Transverse colon (tissue), 4 donors: Measurements from ENCODE around the gene PCNX2. TPM values are rescaled to one million over a fixed set of nuclear protein-coding genes. Genes with fewer than 3 reads are reported as not detected.

ENCODE experiments used
- DNase-seq: peaks from one replicate; pipeline ENCODE4 v3.0.0-alpha.2; 2019
- H3K27ac ChIP-seq, 4 donors: fragments of 200-600 bp; sonication (generic); 2 replicates each; pipeline ENCODE4 v1.5.1; 2016 to 2018; ENCODE audit warnings: inconsistent platforms in 4 of 4
- H3K27me3 ChIP-seq: fragments of 200-600 bp; sonication (generic); 2 replicates; pipeline ENCODE4 v1.5.1; 2017; ENCODE audit warnings: inconsistent platforms
- H3K36me3 ChIP-seq, 4 donors: fragments of 200-600 bp; sonication (generic); 2 replicates each; pipeline ENCODE4 v1.5.1; 2017 to 2019; ENCODE audit warnings: inconsistent platforms in 4 of 4
- H3K4me1 ChIP-seq, 4 donors: fragments of 200-600 bp; sonication (generic); 2 replicates each; pipeline ENCODE4 v1.5.1; 2017 to 2020; ENCODE audit warnings: inconsistent platforms in 4 of 4
- H3K4me3 ChIP-seq, 4 donors: fragments of 200-600 bp; sonication (generic); 1 replicate in 1 of 4; 2 replicates in 3 of 4; pipeline versions ENCODE4 v1.5.1 to v1.6.1; 2017 to 2019; ENCODE audit warnings: inconsistent platforms in 4 of 4
- H3K9me3 ChIP-seq, 2 donors: fragments of 200-600 bp; sonication (generic); 2 replicates each; pipeline ENCODE4 v1.5.1; 2017 to 2019; ENCODE audit warnings: inconsistent platforms in 2 of 2
- EP300 ChIP-seq: sonication (generic); formaldehyde crosslinking; IDR thresholded peaks from one replicate; pipeline ENCODE4 v1.6.1; 2017; ENCODE audit warnings: antibody characterized with exemption, low read depth
- POLR2A ChIP-seq: fragments of 450-650 bp; IDR thresholded peaks from one replicate; pipeline ENCODE4 v1.6.1; 2016; ENCODE audit warnings: antibody characterized with exemption, mild to moderate bottlenecking, moderate library complexity
- POLR2AphosphoS5 ChIP-seq, 3 donors: sonication (generic); formaldehyde crosslinking; IDR thresholded peaks; one replicate each; pipeline ENCODE4 v1.6.1; 2016; ENCODE audit warnings: antibody characterized with exemption in 3 of 3
- WGBS, 2 donors: methylation state at CpG; one replicate each; pipeline ENCODE4 v1.1.5; 2018; ENCODE audit warnings: low coverage in 1 of 2; 5-methylcytosine and 5-hydroxymethylcytosine counted together
- in situ Hi-C, 4 donors: fragments of 200-750 bp; cut with MboI; loops; one replicate each; pipeline versions ENCODE4 v1.15.0 to v1.15.1; 2017; ENCODE audit warnings: low sequenced_read_pairs in 3 of 4, low pct_ligation_motif_present in 1 of 4, low pct_unique_long_range_greater_than_20kb in 1 of 4
- intact Hi-C: fragments of 100-400 bp; cut with DNase I; formaldehyde crosslinking; loops from one replicate; pipeline ENCODE4 v1.15.1; 2023; ENCODE audit warnings: low total_unique reads
- total RNA-seq, 4 donors: library from RNA; depleted of rRNA; stranded (reverse); fragments of >200 nt; gene quantifications; one replicate each; pipeline ENCODE4 v1.1.0, GENCODE V29; 2016
- TF ChIP-seq, protein P1 (sequence below), 5 experiments: fragments of 200-600 bp in 3 of 5; fragments of 450-650 bp in 2 of 5; sonication (generic) in 3 of 5; IDR thresholded peaks; 1 replicate in 2 of 5; 2 replicates in 3 of 5; pipeline ENCODE4 v1.5.1; 2016 to 2017; ENCODE audit warnings: antibody characterized with exemption in 5 of 5, inconsistent platforms in 3 of 5, mild to moderate bottlenecking in 2 of 5, moderate library complexity in 1 of 5

The PCNX2 gene
- total RNA-seq, 4 donors from 2014 or later: 6.8 to 518 (median 11.8) TPM

DNA sequence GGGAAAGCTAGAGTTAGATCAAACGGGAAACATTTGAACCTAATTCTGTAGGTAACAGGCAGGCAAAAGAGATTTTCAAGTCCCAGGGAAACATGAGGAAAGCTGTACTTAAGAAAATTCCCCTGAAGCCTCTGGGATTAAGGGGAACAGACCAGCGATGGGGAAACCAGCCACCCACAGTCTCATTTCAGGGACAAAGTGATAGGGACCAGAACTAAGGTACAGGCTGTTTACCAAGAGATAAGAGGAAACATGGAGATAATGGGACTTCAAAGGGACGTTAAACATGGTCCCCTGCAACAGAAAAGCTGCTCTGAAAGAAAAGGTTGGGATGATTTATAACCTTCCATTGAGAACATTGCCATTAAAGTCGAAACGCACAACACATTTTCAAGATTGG is 260.7 kb downstream of the PCNX2 start:
- in situ Hi-C loops: no loop called here
- peaks cover 0 to 11% (median 0%) of the 10 kb centered on the region in 4 donors for H3K4me1 ChIP-seq
- no peak for TF ChIP-seq POLR2A
- TF ChIP-seq, protein P1, sequence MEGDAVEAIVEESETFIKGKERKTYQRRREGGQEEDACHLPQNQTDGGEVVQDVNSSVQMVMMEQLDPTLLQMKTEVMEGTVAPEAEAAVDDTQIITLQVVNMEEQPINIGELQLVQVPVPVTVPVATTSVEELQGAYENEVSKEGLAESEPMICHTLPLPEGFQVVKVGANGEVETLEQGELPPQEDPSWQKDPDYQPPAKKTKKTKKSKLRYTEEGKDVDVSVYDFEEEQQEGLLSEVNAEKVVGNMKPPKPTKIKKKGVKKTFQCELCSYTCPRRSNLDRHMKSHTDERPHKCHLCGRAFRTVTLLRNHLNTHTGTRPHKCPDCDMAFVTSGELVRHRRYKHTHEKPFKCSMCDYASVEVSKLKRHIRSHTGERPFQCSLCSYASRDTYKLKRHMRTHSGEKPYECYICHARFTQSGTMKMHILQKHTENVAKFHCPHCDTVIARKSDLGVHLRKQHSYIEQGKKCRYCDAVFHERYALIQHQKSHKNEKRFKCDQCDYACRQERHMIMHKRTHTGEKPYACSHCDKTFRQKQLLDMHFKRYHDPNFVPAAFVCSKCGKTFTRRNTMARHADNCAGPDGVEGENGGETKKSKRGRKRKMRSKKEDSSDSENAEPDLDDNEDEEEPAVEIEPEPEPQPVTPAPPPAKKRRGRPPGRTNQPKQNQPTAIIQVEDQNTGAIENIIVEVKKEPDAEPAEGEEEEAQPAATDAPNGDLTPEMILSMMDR (IDR thresholded peaks at IDR 0.05): no peak
- TF ChIP-seq POLR2AphosphoS5 (IDR thresholded peaks at IDR 0.05): no peak
- TF ChIP-seq EP300: no peak
- no peak overlapping the region for H3K4me3 ChIP-seq
- no peak overlapping the region for H3K27ac ChIP-seq
- 92 to 93% methylated on average over 4 to 5 of the region's 5 CpGs for WGBS, 2 donors
- no peak for DNase-seq
- H3K36me3 ChIP-seq: no peaks in the 10 kb centered on the region
- intact Hi-C loops: no loop called here
- H3K9me3 ChIP-seq: no peaks in the 10 kb centered on the region
- no peaks in the 10 kb centered on the region for H3K27me3 ChIP-seq

- intact Hi-C loops (no loop called here), in situ Hi-C loops (no loop called here)
- TF ChIP-seq POLR2A (no peak), EP300 (no peak)
- H3K27me3 ChIP-seq: no peaks in the 10 kb centered on the region
- H3K4me3 ChIP-seq: no peak overlapping the region
- no peak for DNase-seq
- no peak overlapping the region for H3K27ac ChIP-seq
- 76 to 77% methylated on average over 3 of the region's 3 CpGs for WGBS, 2 donors
- no peaks in the 10 kb centered on the region for H3K36me3 ChIP-seq
- peaks cover 0 to 11% (median 0%) of the 10 kb centered on the region in 4 donors for H3K4me1 ChIP-seq
- H3K9me3 ChIP-seq: no peaks in the 10 kb centered on the region
Measured at GRCh38 chr1:233033361-233033760, 262.2 kb downstream of the PCNX2 start.

DNA sequence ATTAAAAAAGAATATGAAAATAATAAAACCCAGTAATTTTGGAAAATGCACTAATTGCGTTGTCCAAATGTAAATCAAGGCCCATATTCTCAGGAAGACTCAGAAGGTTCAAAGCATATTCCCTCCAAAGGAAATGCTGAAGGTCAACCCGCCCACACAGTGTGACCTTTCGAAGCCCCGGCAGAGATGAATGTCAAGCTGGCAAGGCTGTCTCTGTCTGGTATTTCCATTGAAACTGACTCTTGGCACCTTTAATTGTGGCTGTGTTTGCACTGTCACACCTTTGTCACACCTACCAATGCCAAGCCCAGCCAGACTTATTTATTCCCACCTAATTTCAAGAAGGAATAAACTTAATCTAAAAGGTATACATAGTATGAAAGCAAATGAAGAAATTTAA is 262.6 kb downstream of the PCNX2 start:
- in situ Hi-C loops: no loop called here

DNA sequence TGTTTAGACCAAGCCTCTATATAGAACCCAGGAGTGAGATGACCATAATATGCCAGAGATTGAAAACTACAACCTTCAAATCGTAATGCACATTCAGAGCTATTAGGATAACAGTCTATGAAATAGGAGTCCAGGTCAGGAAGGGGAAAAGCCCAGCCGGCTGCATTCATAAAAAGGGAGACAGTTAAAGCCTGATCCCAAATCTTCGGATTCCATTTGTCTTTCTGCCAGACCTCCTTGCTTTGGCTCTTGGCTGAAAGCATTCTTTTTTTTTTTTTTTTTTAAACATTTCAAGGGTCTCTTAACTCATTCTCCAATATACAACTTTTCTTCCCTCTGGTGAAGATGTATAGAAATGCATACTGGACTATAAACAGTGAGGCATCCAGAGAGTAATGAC is 264.0 kb downstream of the PCNX2 start:
- Histone ChIP-seq H3K4me3 (no peak overlapping the region), H3K36me3 (no peaks in the 10 kb centered on the region), H3K4me1 (peaks cover 0 to 11% (median 0%) of the 10 kb centered on the region in 4 donors), H3K27me3 (no peaks in the 10 kb centered on the region), H3K9me3 (no peaks in the 10 kb centered on the region), H3K27ac (no peak overlapping the region)
- in situ Hi-C loops: no loop called here
- intact Hi-C loops: no loop called here
- no peak for DNase-seq
- WGBS, 2 donors: 59 to 88% methylated on average over 3 of the region's 3 CpGs
- TF ChIP-seq POLR2AphosphoS5 (IDR thresholded peaks at IDR 0.05) (no peak), POLR2A (no peak), EP300 (no peak)
- TF ChIP-seq, protein P1 (IDR thresholded peaks at IDR 0.05): no peak

More for the DNA sequence above, 262.6 kb downstream of the PCNX2 start:
- peaks cover 0 to 11% (median 0%) of the 10 kb centered on the region in 4 donors for H3K4me1 ChIP-seq
- H3K4me3 ChIP-seq: no peak overlapping the region
- intact Hi-C loops: no loop called here
- no peaks in the 10 kb centered on the region for H3K9me3 ChIP-seq
- no peaks in the 10 kb centered on the region for H3K27me3 ChIP-seq
- DNase-seq: no peak
- no peaks in the 10 kb centered on the region for H3K36me3 ChIP-seq
- no peak overlapping the region for H3K27ac ChIP-seq
- TF ChIP-seq, protein P1 (IDR thresholded peaks at IDR 0.05): no peak
- TF ChIP-seq POLR2A (no peak), EP300 (no peak), POLR2AphosphoS5 (IDR thresholded peaks at IDR 0.05) (no peak)
- 70 to 75% methylated on average over 1 to 4 of the region's 4 CpGs for WGBS, 2 donors

- no peak overlapping the region for H3K27ac ChIP-seq
- TF ChIP-seq POLR2A: no peak
- TF ChIP-seq, protein P1 (IDR thresholded peaks at IDR 0.05): no peak
- no peak for TF ChIP-seq POLR2AphosphoS5 (IDR thresholded peaks at IDR 0.05)
- no peak overlapping the region for H3K4me3 ChIP-seq
- in situ Hi-C loops: no loop called here
- H3K27me3 ChIP-seq: no peaks in the 10 kb centered on the region
- no peaks in the 10 kb centered on the region for H3K4me1 ChIP-seq
- intact Hi-C loops: no loop called here
- WGBS, 2 donors: 86 to 91% methylated on average over 5 of the region's 5 CpGs
- H3K36me3 ChIP-seq: no peaks in the 10 kb centered on the region
- DNase-seq: no peak
- no peaks in the 10 kb centered on the region for H3K9me3 ChIP-seq
Measured at GRCh38 chr1:233027046-233027445, 268.5 kb downstream of the PCNX2 start.
